IMR-90 (cell line): ENCODE data around the gene RFTN1. TPM values are rescaled to one million over a fixed set of nuclear protein-coding genes. Genes with fewer than 3 reads are reported as not detected.

Experiments used
- ATAC-seq: fragments of 200-7000 bp; cut with Tn5 transposase; 2 replicates; pipeline ENCODE4 v1.9.1; 2020; ENCODE audit warnings: low read depth, mild to moderate bottlenecking, moderate library complexity
- BruUV-seq: library from RNA; stranded (reverse); fragments of 400-500 nt; replicated peaks from 2 replicates; lab custom pipeline; 2021; lab: Mats Ljungman, UMichigan
- CTCF ChIA-PET: fragments of 300-600 bp; formaldehyde crosslinking; extraction: SDS; loops from one replicate; lab custom pipeline; 2021; ENCODE audit warnings: antibody characterized with exemption; lab: Yijun Ruan, JAX
- POLR2A ChIA-PET: fragments of 300-600 bp; sonication (Branson Sonifier 250); formaldehyde crosslinking; loops from one replicate; lab custom pipeline; 2022; ENCODE audit warnings: antibody characterized with exemption; ENCODE audit not compliant: unreplicated experiment; lab: Charles Lee
- DNase-seq: peaks from one replicate; pipeline ENCODE4 v3.0.0; 2013
- H2AFZ ChIP-seq: replicated peaks from 2 replicates; pipeline ENCODE3; 2013; ENCODE audit warnings: low read length, mild to moderate bottlenecking; ENCODE audit not compliant: poor library complexity
- H2AK5ac ChIP-seq: 2 replicates; pipeline ENCODE4 v1.6.1; 2013; ENCODE audit warnings: low read depth, low read length, inconsistent platforms
- H2AK9ac ChIP-seq: replicated peaks from 2 replicates; pipeline ENCODE3; 2013; ENCODE audit warnings: mild to moderate bottlenecking, low read depth, low read length, moderate library complexity; ENCODE audit not compliant: poor library complexity
- H2BK120ac ChIP-seq: 2 replicates; pipeline ENCODE4 v1.6.1; 2013; ENCODE audit warnings: low read depth, low read length, inconsistent platforms
- H2BK15ac ChIP-seq: 3 replicates; pipeline ENCODE4 v1.6.1; 2013; ENCODE audit warnings: low read depth, low read length, inconsistent platforms
- H2BK20ac ChIP-seq: 2 replicates; pipeline ENCODE4 v1.6.1; 2013; ENCODE audit warnings: low read depth, mild to moderate bottlenecking, inconsistent platforms, low read length, moderate library complexity
- H2BK5ac ChIP-seq: 2 replicates; pipeline ENCODE4 v1.6.1; 2013; ENCODE audit warnings: mild to moderate bottlenecking, low read depth, low read length, inconsistent platforms; ENCODE audit not compliant: poor library complexity, severe bottlenecking
- H3K14ac ChIP-seq: replicated peaks from 2 replicates; pipeline ENCODE4 v1.6.1; 2013; ENCODE audit warnings: low read depth, low read length, inconsistent platforms
- H3K18ac ChIP-seq: 2 replicates; pipeline ENCODE4 v1.6.1; 2013; ENCODE audit warnings: low read depth, low read length, control low read depth
- H3K23ac ChIP-seq: 2 replicates; pipeline ENCODE4 v1.6.1; 2013; ENCODE audit warnings: low read depth, low read length, inconsistent platforms
- H3K27ac ChIP-seq: 2 replicates; pipeline ENCODE4 v1.5.1; 2013; ENCODE audit warnings: mild to moderate bottlenecking, control low read depth, low read length; ENCODE audit not compliant: insufficient read depth
- H3K27me3 ChIP-seq: 2 replicates; pipeline ENCODE4 v1.6.1; 2013; ENCODE audit warnings: low read length; ENCODE audit not compliant: control insufficient read depth, insufficient read depth
- H3K36me3 ChIP-seq: 2 replicates; pipeline ENCODE4 v1.6.1; 2013; ENCODE audit warnings: low read length, mixed read lengths; ENCODE audit not compliant: control insufficient read depth, insufficient read depth
- H3K4ac ChIP-seq: 2 replicates; pipeline ENCODE4 v1.6.1; 2013; ENCODE audit warnings: low read depth, low read length, inconsistent platforms
- H3K4me1 ChIP-seq: 2 replicates; pipeline ENCODE4 v1.6.1; 2013; ENCODE audit warnings: low read length, mixed read lengths; ENCODE audit not compliant: control insufficient read depth, insufficient read depth
- H3K4me2 ChIP-seq: 2 replicates; pipeline ENCODE4 v1.6.1; 2013; ENCODE audit warnings: low read depth, mild to moderate bottlenecking, control low read depth, low read length, moderate library complexity
- H3K4me3 ChIP-seq: 2 replicates; pipeline ENCODE4 v1.5.1; 2013; ENCODE audit warnings: low read depth, mild to moderate bottlenecking, control low read depth, low read length, moderate library complexity; ENCODE audit not compliant: insufficient read depth
- H3K56ac ChIP-seq: 2 replicates; pipeline ENCODE4 v1.6.1; 2013; ENCODE audit warnings: low read length, inconsistent platforms; ENCODE audit not compliant: insufficient read depth; ENCODE audit errors: extremely low read depth
- H3K79me1 ChIP-seq, 2 experiments: 2 replicates each; pipeline ENCODE4 v1.6.1; 2013; ENCODE audit warnings: low read length in 2 of 2, inconsistent platforms in 1 of 2, low read depth in 1 of 2
- H3K9ac ChIP-seq: 2 replicates; pipeline ENCODE4 v1.6.1; 2013; ENCODE audit warnings: low read depth, low read length, control low read depth
- H3K9me1 ChIP-seq: 2 replicates; pipeline ENCODE4 v1.6.1; 2013; ENCODE audit warnings: low read length, inconsistent platforms; ENCODE audit not compliant: insufficient read depth
- H3K9me3 ChIP-seq: 2 replicates; pipeline ENCODE4 v1.6.1; 2013; ENCODE audit warnings: low read length; ENCODE audit not compliant: control insufficient read depth, insufficient read depth
- H4K20me1 ChIP-seq: 2 replicates; pipeline ENCODE4 v1.6.1; 2013; ENCODE audit warnings: low read length, inconsistent platforms; ENCODE audit not compliant: insufficient read depth
- H4K5ac ChIP-seq: 2 replicates; pipeline ENCODE4 v1.6.1; 2013; ENCODE audit warnings: mild to moderate bottlenecking, low read depth, low read length, control low read depth
- H4K8ac ChIP-seq, 2 experiments: 2 replicates each; pipeline ENCODE4 v1.6.1; 2013; ENCODE audit warnings: low read depth in 2 of 2, low read length in 2 of 2, control low read depth in 1 of 2, inconsistent platforms in 1 of 2
- H4K91ac ChIP-seq: 2 replicates; pipeline ENCODE4 v1.6.1; 2013; ENCODE audit warnings: low read depth, low read length, inconsistent platforms; ENCODE audit not compliant: insufficient read depth
- CHD1 ChIP-seq: IDR thresholded peaks from 2 replicates; pipeline ENCODE4 v1.6.1; 2012; ENCODE audit warnings: low read depth, low read length, improper control_type of control experiment
- FOS ChIP-seq: fragments of 150-350 bp; IDR thresholded peaks from 2 replicates; pipeline ENCODE4 v1.6.1; 2016; ENCODE audit warnings: low read depth, low read length
- MAFK ChIP-seq: IDR thresholded peaks from 2 replicates; pipeline ENCODE4 v1.6.1; 2012; ENCODE audit warnings: low read depth, low read length, improper control_type of control experiment
- MAZ ChIP-seq: IDR thresholded peaks from 2 replicates; pipeline ENCODE4 v1.6.1; 2012; ENCODE audit warnings: low read depth, mild to moderate bottlenecking, low read length, improper control_type of control experiment, moderate library complexity, borderline replicate concordance
- MXI1 ChIP-seq: IDR thresholded peaks from 2 replicates; pipeline ENCODE4 v1.6.1; 2012; ENCODE audit warnings: low read depth, mild to moderate bottlenecking, low read length, moderate library complexity, borderline replicate concordance
- NFE2L2 ChIP-seq: fragments of 150-350 bp; IDR thresholded peaks from 2 replicates; pipeline ENCODE4 v1.6.1; 2016; ENCODE audit warnings: low read depth, mild to moderate bottlenecking, low read length
- POLR2A ChIP-seq: IDR thresholded peaks from 2 replicates; pipeline ENCODE4 v1.6.1; 2012; ENCODE audit warnings: mild to moderate bottlenecking, low read depth, low read length
- RCOR1 ChIP-seq: IDR thresholded peaks from 2 replicates; pipeline ENCODE4 v1.6.1; 2012; ENCODE audit warnings: mild to moderate bottlenecking, low read length, improper control_type of control experiment; ENCODE audit not compliant: insufficient replicate concordance
- WGBS, 2 experiments: methylation state at CpG; one replicate each; pipeline versions ENCODE4 v1.1.5 to v1.1.7; 2013; ENCODE audit warnings: missing lambda C conversion rate in 2 of 2; ENCODE audit not compliant: insufficient read length in 1 of 2; ENCODE audit errors: extremely low coverage in 2 of 2; 5-methylcytosine and 5-hydroxymethylcytosine counted together
- dilution Hi-C: fragments of 300-500 bp; cut with HindIII; formaldehyde crosslinking; loops from one replicate; pipeline ENCODE4 v1.14.3; 2018; ENCODE audit warnings: low sequenced_read_pairs; ENCODE audit not compliant: unreplicated experiment
- in situ Hi-C: fragments of 300-500 bp; cut with MboI; formaldehyde crosslinking; loops from 3 replicates; pipeline ENCODE4 v1.14.3; 2019; ENCODE audit warnings: low sequenced_read_pairs, inconsistent platforms, mixed read lengths
- intact Hi-C: fragments of 100-400 bp; cut with micrococcal nuclease; formaldehyde crosslinking; loops from 2 replicates; pipeline ENCODE4 v1.10.0; 2022
- polyA plus RNA-seq, 3 experiments: library from polyadenylated mRNA; depleted of rRNA; stranded (reverse); fragments of >200 nt; gene quantifications; 2 replicates each; pipeline ENCODE4 v1.2.3, GENCODE V29; 2012; ENCODE audit warnings: low replicate concordance in 1 of 3
- total RNA-seq: library from RNA; depleted of rRNA; stranded (reverse); fragments of >200 nt; gene quantifications from 2 replicates; pipeline ENCODE4 v1.2.3, GENCODE V29; 2012
- TF ChIP-seq, protein P1 (sequence below): conservative IDR thresholded peaks from 2 replicates; pipeline ENCODE4 v1.5.1; 2012; ENCODE audit warnings: mild to moderate bottlenecking, low read depth, low read length, improper control_type of control experiment
- TF ChIP-seq, protein P2 (sequence below): fragments of 150-350 bp; IDR thresholded peaks from 2 replicates; pipeline ENCODE4 v1.6.1; 2016; ENCODE audit warnings: low read depth, mild to moderate bottlenecking, low read length, moderate library complexity, borderline replicate concordance

RFTN1 gene
- total and polyA plus RNA-seq, 2 of the 4 experiments (the other 2 are of a cell fraction): 45.0 to 52.0 TPM

DNA sequence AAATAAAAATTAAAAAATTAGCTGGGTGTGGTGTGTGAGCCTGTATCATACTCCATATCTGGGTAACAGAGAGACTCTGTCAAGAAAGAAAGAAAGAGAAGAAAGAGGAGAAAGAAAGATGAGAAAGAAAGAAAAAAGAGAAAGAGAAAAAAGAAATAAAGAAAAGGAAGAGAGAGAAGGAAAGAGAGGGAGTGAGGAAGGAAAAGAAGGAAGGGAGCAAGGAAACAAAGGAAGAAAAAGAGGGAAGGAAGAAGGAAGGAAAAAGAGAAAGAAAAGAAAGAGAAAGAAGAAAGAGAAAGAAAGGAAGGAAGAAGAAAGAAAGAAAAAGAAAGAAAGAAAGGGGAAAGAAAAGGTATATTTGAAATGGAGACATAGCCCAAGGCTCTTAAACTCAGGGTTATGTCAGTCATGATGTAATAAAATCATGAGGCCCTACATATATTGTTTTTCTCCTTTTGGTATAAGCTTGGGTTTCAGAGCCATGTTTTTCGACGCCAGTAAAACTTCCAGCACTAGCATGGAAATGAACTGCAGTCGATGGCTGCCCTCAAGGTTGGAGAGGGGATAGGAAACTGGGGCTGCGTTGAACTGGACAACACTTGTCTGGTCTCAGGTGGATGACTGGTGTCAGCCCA, 38.0 kb upstream of the RFTN1 start:
- TF ChIP-seq MXI1 (no peak), POLR2A (no peak), MAFK (no peak), FOS (no peak), MAZ (no peak), CHD1 (no peak), RCOR1 (no peak), NFE2L2 (no peak)
- TF ChIP-seq, protein P1, sequence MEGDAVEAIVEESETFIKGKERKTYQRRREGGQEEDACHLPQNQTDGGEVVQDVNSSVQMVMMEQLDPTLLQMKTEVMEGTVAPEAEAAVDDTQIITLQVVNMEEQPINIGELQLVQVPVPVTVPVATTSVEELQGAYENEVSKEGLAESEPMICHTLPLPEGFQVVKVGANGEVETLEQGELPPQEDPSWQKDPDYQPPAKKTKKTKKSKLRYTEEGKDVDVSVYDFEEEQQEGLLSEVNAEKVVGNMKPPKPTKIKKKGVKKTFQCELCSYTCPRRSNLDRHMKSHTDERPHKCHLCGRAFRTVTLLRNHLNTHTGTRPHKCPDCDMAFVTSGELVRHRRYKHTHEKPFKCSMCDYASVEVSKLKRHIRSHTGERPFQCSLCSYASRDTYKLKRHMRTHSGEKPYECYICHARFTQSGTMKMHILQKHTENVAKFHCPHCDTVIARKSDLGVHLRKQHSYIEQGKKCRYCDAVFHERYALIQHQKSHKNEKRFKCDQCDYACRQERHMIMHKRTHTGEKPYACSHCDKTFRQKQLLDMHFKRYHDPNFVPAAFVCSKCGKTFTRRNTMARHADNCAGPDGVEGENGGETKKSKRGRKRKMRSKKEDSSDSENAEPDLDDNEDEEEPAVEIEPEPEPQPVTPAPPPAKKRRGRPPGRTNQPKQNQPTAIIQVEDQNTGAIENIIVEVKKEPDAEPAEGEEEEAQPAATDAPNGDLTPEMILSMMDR: no peak
- TF ChIP-seq, protein P2, sequence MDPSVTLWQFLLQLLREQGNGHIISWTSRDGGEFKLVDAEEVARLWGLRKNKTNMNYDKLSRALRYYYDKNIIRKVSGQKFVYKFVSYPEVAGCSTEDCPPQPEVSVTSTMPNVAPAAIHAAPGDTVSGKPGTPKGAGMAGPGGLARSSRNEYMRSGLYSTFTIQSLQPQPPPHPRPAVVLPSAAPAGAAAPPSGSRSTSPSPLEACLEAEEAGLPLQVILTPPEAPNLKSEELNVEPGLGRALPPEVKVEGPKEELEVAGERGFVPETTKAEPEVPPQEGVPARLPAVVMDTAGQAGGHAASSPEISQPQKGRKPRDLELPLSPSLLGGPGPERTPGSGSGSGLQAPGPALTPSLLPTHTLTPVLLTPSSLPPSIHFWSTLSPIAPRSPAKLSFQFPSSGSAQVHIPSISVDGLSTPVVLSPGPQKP: no peak
- no peak overlapping the region for H2AK5ac ChIP-seq
- no peak overlapping the region for H2AFZ ChIP-seq
- no peak overlapping the region for H4K91ac ChIP-seq
- peaks cover 5% of the 10 kb centered on the region; the same call in 1 of the 2 replicates for H3K9me3 ChIP-seq
- ChIA-PET POLR2A (no interaction called here), CTCF (interaction anchor here (2.8 kb wide), 1 partner anchor 261 kb away, joined by 18 read pairs; no protein-coding TSS in a partner anchor)
- no peak overlapping the region for H3K27ac ChIP-seq
- no peak overlapping the region for H3K56ac ChIP-seq
- peak overlapping the region in 1 of 2 experiments; percentile 14; a peak in 1 of 4 replicates for H4K8ac ChIP-seq
- no peak overlapping the region for H2BK120ac ChIP-seq
- no peak overlapping the region for H3K18ac ChIP-seq
- no peak overlapping the region for H3K4me3 ChIP-seq
- H3K14ac ChIP-seq: no peak overlapping the region
- H3K9ac ChIP-seq: no peak overlapping the region
- H3K9me1 ChIP-seq: no peaks in the 10 kb centered on the region
- H2BK20ac ChIP-seq: no peak overlapping the region
- no peaks in the 10 kb centered on the region; the same call in 1 of the 2 replicates for H3K4me1 ChIP-seq
- DNase-seq (no peak), ATAC-seq (peak; percentile 33)
- in situ Hi-C loops: loop anchor here (5.0 kb wide), 1 partner anchor 264 kb away; no protein-coding TSS in a partner anchor
- no peaks in the 10 kb centered on the region for H4K20me1 ChIP-seq
- peak overlapping the region; percentile 46; the same call in 1 of the 2 replicates for H3K4ac ChIP-seq
- no peak overlapping the region for H3K23ac ChIP-seq
- BruUV-seq: no TSS peak
- no peak overlapping the region for H2AK9ac ChIP-seq
- intact Hi-C loops: loop anchor here (5.0 kb wide), 1 partner anchor 954 kb away; no protein-coding TSS in a partner anchor
- no peak overlapping the region for H3K4me2 ChIP-seq
- dilution Hi-C loops: no loop called here
- H2BK15ac ChIP-seq: no peak overlapping the region
- H2BK5ac ChIP-seq: no peak overlapping the region
- peaks cover 18% of the 10 kb centered on the region for H3K27me3 ChIP-seq
- no peak overlapping the region for H4K5ac ChIP-seq
- no CpG with 5 or more reads among the region's 4 CpGs for WGBS, 2 experiments
- H3K36me3 ChIP-seq: no peaks in the 10 kb centered on the region
- H3K79me1 ChIP-seq: no peaks in the 10 kb centered on the region
